GM19463 (cell line): ENCODE measurements around the gene ZNF254.
"Not testable (repeated sequence)": the region's sequence is repeated elsewhere in the genome, so short reads cannot be mapped to it uniquely, and the experiment has no call there.

Source experiments
- ATAC-seq: cut with Tn5 transposase; IDR thresholded peaks from one replicate; pipeline ENCODE4 v1.9.1; 2021; ENCODE audit warnings: mild to moderate bottlenecking, moderate library complexity; ENCODE audit not compliant: unreplicated experiment

ZNF254 gene

DNA sequence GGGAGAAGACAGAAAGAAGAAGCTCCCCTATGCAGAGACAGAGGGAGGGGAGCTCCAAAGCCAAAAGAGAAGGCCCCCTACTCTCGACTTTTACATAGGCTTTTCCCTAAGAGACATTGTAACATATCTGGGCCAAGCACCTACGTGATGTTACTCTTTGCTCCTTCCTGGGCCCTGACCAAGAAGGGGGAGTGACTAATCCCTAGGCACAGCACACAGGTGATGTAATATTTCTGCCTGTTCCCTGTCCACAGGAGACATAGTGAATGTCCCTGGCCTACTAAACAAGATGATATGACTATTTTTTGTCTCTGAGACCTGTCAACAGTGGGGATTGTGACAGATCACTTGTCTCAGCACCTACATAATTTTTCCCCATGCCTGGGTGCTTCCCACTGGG, 15.9 kb upstream of the ZNF254 start:
- no peak for ATAC-seq

GRCh38 chr19:24072720-24073119, 14.3 kb upstream of the ZNF254 start:
- ATAC-seq = no peak

DNA sequence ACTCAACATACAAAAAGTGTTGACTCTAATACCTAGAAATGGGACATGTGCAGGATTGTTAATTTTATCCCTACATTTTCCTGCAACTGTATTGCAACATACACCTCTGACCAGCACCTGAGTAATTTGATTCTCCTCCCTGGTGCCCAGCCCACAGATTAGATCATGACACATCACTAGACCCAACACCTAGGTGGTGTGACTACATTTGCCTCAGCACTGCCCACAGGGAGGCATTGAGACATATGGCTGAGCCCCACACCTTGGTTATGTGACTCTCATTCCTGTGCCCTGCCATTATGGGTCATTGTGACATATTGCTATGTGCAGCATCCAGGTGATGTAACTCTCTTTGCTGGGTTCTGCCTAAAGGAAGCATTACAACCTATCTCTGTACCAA, 13.2 kb upstream of the ZNF254 start:
- no peak for ATAC-seq

- ATAC-seq = no peak
Observed at GRCh38 chr19:24074720-24075454, 12.1 kb upstream of the ZNF254 start.

DNA sequence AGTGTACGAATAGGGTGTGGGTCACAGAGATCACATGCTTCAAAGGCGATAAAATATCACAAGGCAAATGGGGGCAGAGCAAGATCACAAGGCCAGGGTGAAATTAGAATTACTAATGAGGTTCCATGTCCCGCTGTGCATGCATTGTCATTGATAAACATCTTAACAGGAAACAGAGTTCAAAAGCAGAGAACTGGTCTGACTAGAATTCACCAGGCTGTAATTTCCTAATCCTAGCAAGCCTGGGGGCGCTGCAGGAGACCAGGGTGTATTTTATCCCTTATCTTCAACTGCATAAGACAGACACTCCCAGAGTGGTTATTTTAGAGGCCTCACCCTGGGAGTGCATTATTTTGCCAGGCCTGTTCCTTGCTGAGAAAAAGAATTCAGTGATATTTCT, 11.5 kb upstream of the ZNF254 start:
- ATAC-seq = not testable (repeated sequence)

- ATAC-seq = no peak
Observed at GRCh38 chr19:24078680-24079079, 8.3 kb upstream of the ZNF254 start.

- ATAC-seq = no peak
Observed at GRCh38 chr19:24081056-24081455, 5.9 kb upstream of the ZNF254 start.

- ATAC-seq = no peak
Observed at GRCh38 chr19:24098359-24098758, 11.4 kb downstream of the ZNF254 start.

- no peak for ATAC-seq
Observed at GRCh38 chr19:24099829-24100228, 12.8 kb downstream of the ZNF254 start.

DNA sequence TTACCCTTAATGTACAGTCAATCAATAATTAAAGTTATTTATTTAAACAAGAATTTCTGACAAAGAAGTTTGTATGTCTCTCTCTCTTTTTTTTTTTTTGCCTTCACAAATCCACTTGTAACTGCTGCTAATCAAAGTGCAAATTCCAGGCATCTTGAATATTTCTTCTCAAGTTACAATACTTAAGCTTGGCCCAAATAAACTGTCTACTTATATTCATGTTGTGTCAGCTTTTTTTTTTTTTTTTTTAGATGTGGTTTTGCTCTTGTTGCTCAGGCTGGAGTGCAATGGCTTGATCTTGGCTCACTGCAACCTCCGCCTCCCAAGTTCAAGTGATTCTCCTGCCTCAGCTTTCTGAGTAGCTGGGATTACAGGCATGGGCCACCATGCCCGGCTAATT, 13.6 kb downstream of the ZNF254 start:
- not testable (repeated sequence) for ATAC-seq

DNA sequence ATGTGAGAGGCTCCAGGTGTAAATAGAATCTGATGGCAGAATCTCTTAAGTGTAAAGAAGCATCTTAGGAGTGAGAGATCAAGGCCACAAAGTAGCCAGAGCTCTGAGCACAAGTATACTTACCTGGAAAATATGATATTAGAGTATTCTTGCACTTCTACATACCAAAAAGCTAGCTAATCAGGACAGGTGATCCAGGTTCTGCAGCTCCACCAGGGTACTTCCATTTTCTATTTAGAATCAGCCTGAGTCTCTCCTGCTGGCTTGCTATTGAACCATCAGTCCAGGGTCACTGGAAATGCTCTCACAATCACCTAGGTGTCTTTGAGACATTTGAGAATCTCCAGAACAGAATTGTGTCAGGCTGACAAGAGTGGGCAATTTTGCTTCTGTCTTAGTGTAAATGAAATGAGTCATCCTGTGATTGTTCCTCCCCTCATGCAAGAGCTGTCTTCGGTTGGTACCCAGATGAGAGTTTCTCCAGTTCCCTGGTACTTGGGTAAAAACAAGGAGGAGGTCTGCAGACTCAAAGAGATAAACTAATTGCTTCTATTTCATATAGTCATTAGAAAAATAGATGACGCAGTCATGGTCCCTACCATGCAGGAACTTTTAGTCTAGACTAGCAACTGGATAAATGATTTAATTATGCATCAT, 14.6 kb downstream of the ZNF254 start:
- no peak for ATAC-seq

GRCh38 chr19:24127601-24128000, 40.6 kb downstream of the ZNF254 start:
- ATAC-seq = no peak

DNA sequence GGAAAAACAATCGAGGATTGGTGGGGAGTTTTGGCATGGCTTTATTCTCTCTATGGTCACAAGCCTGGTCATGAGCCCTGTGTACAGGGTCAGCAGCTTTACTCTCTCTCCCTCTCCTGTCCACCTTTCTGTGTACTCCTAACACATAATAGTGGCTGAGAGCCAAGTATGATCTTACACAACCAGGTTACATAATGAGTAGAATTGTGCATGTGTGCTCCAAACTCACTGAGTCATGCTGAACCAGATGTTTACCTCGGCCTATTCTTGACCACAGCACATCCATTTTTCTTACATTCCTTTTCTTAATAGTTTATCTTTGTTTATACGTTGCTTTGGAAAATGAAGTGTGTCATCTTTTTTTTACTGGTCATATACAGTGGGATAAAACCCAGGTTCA, 53.1 kb downstream of the ZNF254 start:
- no peak for ATAC-seq

GRCh38 chr19:24140591-24140990, 53.6 kb downstream of the ZNF254 start:
- ATAC-seq = no peak

DNA sequence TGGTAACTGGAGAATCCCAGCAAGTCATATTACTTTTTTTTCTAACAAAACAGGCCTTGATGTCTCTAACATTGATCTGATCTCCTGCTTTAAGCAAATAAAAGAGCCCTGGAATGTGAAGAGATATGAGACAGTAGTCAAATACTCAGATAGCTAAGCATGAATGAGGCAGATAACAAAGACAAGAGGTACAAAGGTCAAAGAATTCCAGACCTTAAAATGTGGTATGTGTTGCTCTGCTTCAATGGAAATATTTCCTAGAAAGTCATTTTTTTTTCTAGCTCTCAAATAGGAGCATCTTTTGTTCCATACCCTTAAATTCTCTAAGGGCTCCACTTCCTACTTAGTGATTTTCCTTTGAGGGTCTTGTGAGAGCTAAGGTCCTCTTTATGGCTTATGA, 54.6 kb downstream of the ZNF254 start:
- ATAC-seq = no peak

- ATAC-seq = no peak
Observed at GRCh38 chr19:24142771-24143170, 55.8 kb downstream of the ZNF254 start.

DNA sequence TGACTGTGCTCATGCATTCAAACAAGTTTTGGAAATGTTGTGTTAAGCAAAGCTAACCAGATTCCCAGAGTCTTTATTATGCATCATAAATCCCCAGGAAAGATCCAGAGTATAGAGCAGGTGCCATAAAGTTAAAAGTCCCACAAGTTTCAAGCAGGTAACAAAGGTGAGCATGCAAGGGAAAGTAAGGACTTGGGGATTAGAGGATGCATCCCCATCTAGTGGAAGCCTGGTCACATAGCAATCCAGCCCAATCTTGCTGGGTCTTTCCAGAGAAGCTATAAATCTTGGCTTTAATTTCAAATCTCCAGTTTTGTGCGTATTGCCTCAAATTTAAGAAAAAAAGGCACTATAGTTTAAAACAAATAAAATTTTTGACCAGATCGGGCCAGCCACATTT, 72.7 kb downstream of the ZNF254 start:
- no peak for ATAC-seq

DNA sequence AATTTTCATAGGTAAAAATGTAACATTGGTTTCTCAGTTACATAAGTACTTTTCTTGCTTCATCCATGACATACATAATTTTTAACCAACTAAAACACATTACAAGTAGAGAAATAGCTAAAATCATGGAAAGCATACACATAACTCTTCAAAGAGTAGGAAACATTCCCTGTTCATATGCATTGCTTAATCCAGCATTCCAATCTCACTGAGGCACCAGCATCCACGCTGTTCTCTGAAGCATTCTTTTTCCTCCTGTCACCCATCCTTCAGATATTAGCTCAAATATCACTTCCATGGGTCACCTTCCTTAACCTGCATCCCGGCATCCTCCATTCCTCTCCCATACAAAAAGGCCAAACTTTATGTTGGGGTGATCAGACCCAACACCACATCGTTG, 79.1 kb downstream of the ZNF254 start:
- no peak for ATAC-seq

- ATAC-seq = no peak
Observed at GRCh38 chr19:24173882-24174281, 86.9 kb downstream of the ZNF254 start.

DNA sequence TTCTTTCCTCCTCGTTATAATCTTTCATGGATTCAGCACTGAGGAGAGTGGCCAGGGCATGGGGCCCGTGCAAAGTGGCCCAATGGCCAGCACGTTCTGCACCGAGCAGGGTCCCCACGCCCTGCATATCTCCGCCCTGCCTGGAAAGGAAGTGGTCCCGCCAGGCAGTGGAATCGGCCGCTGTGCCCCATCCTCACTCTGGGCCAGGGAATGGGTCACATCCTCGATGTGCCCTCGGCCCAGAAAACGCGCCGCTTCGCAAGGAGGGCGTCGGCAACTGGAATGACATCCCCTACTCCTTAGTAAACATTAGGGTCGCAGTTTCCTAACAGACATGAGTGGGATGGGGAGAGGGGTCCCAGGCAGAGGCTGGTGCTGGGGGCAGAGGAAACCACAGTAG, 90.7 kb downstream of the ZNF254 start:
- ATAC-seq = no peak

DNA sequence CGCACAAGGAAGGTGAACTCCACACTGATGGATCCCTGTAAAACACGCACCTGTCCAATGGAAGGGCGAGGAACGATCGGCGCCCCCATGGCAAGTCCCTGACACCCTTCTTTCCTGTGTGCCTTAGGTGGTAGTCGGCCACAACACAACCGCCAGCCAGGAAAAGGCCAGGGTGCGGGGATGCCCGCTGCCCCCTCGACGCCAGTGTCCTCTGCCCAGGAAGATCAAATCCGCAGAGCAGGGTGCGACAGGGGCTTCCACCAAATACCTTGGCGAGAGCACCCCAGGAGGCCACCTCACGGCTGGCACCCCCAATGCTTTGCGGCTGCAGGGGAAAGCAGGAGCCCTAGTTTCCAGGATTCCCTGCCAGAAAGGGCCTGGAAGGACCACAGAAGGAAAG, 91.2 kb downstream of the ZNF254 start:
- no peak for ATAC-seq
